GM10248 (cell line): ENCODE data around the gene PYDC1.
"Not testable (repeated sequence)": the region's sequence is repeated elsewhere in the genome, so short reads cannot be mapped to it uniquely, and the experiment has no call there.

Source experiments
- CTCF ChIA-PET: fragments of 300-600 bp; sonication (Branson Sonifier 250); formaldehyde crosslinking; extraction: SDS; loops from one replicate; lab custom pipeline; 2021; ENCODE audit warnings: antibody characterized with exemption; lab: Yijun Ruan, JAX
- POLR2A ChIA-PET: fragments of 350-650 bp; sonication (Branson Sonifier 250); formaldehyde crosslinking; extraction: SDS; loops from one replicate; lab custom pipeline; 2020; ENCODE audit warnings: antibody characterized with exemption; lab: Yijun Ruan, JAX
- DNase-seq: peaks from one replicate; pipeline ENCODE4 v3.0.0; 2012; ENCODE audit errors: extremely low spot score
- TF ChIP-seq, protein P1 (sequence below): IDR thresholded peaks from 2 replicates; pipeline ENCODE4 v1.5.1; 2012; ENCODE audit warnings: mild to moderate bottlenecking, low read depth; ENCODE audit errors: extremely low read depth, missing control alignments, control extremely low read depth

Gene PYDC1

DNA sequence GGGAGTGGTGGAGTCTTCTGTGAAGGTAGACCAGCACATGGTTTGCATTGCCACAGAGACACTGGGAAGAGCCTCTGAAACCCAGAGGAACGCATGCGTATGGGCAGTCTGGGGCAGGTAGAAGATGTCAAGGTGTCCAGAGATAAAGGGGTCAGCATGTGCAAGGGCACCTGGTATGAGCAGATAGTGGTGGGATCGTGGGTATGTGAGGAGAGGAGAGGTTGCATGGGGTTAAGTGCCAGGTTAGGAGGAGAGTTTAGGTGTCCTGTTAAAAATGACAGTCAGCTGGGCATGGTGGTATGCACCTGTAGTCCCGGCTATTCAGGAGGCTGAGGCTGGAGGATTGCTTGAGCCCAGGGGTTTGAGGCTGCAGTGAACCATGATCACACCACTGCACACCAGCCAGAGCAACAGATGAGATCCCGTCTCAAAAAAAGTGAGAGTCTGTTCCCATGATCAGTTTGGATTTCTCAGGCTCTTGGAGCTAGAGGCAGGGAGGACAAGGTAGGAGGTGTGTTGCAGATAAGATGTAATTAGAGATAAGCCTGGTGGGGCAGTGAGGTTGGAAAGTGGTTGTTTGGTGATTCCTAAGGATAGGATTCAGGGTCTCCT lies 17.4 kb downstream of the PYDC1 start:
- TF ChIP-seq, protein P1, sequence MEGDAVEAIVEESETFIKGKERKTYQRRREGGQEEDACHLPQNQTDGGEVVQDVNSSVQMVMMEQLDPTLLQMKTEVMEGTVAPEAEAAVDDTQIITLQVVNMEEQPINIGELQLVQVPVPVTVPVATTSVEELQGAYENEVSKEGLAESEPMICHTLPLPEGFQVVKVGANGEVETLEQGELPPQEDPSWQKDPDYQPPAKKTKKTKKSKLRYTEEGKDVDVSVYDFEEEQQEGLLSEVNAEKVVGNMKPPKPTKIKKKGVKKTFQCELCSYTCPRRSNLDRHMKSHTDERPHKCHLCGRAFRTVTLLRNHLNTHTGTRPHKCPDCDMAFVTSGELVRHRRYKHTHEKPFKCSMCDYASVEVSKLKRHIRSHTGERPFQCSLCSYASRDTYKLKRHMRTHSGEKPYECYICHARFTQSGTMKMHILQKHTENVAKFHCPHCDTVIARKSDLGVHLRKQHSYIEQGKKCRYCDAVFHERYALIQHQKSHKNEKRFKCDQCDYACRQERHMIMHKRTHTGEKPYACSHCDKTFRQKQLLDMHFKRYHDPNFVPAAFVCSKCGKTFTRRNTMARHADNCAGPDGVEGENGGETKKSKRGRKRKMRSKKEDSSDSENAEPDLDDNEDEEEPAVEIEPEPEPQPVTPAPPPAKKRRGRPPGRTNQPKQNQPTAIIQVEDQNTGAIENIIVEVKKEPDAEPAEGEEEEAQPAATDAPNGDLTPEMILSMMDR: no peak
- ChIA-PET POLR2A (interaction anchor here (0.6 to 4.8 kb wide), 3 partner anchors 10 to 19 kb away, joined by 4 to 21 read pairs (median 7); partner anchors contain the start of gene FUS), CTCF (interaction anchor here (1.6 kb wide), 1 partner anchor 58 kb away, joined by 3 read pairs; no protein-coding TSS in a partner anchor)
- no peak for DNase-seq

DNA sequence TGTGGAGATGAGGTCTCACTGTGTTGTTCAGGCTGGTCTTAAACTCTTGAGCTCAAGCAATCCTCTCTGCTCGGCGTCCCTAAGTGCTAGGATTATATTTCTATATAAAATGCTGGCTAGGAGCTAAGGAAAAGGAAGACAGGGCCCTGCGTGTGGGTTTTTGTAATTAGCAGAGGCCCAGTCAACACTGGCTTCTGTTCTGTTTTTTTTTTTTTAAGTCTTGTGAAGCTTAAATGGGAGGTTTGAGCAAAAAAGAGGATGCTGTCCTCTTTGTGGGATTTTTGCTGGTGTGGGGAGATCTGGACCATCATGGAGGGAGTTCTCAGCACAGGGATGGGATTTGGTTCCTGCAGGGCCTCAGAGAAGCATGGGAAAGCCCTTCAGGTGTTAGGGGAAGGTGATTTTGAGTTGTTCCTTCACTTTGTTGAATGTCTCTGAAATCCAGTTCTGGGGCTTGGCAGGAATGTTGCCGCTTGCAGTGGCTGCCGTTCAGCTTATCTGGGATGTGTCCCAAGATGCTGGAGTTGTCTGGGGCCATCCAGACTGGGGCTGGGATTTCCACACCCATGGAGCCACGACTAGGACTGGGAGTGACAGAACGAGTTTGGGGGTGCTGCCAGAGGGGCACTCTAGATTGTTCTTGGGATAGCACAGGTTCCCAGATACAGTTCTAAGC lies 18.6 kb downstream of the PYDC1 start:
- TF ChIP-seq, protein P1: no peak

DNA sequence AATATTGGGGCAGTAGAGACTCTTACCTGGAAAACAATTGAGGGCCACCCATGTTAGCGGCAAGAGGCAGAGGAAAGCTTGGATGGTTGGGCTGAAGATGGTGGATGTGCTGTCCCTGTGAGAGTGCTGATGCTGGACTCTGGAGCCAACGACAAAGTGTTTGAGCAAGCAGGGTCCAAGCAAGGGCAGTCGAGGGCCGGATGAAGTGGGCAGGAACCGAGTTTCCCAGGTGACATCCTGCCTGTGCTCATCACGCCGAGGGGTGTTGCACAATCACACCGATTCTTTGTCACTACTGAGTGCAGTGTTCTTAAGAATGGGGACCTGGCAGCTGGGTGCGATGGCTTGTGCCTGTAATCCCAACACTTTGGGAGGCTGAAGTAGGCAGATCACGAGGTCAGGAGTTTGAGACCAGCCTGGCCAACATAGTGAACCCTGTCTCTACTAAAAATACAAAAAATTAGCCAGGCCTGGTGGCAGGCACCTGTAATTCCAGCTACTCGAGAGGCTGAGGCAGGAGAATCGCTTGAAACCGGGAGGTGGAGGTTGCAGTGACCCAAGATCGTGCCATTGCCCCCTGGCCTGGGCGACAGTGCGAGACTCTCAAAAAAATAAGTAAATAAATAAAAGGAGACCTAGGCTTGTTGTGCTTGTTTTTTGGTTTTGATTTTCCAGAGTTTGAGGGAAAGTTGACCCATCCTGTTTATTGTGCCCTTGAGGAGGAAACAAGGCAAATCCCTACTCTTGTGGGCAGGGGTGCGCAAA lies 20.4 kb downstream of the PYDC1 start:
- TF ChIP-seq, protein P1: no peak
- no peak for DNase-seq
- CTCF ChIA-PET: interaction anchor here (1.0 kb wide), 1 partner anchor 261 kb away, joined by 3 read pairs; no protein-coding TSS in a partner anchor
- POLR2A ChIA-PET: interaction anchor here (0.6 to 2.4 kb wide), 3 partner anchors 13 to 223 kb away, joined by 5 to 6 read pairs (median 5); no protein-coding TSS in a partner anchor

More for the DNA sequence above, 18.6 kb downstream of the PYDC1 start:
- DNase-seq: no peak
- CTCF ChIA-PET: interaction anchor here (1.1 to 1.6 kb wide), 2 partner anchors 17 to 57 kb away, joined by 3 read pairs; no protein-coding TSS in a partner anchor
- POLR2A ChIA-PET: interaction anchor here (0.6 to 4.8 kb wide), 4 partner anchors 9 to 18 kb away, joined by 3 to 21 read pairs (median 9); partner anchors contain the start of gene FUS

DNA sequence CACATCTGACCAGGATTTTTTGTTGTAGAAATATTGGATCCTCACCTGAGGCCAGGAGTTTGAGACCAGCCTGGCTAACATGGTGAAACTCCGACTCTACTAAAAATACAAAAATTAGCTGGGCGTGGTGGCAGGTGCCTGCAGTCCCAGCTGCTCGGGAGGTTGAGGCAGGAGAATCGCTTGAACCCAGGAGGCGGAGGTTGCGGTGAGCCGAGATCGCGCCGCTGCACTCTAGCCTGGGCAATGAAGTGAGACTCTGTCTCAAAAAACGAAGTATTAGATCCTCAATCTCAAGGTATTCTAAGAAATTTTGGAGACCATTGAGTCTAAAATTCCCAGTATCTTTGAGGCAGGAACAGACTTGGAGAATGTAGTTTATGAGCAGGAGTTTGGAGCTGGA lies 21.1 kb downstream of the PYDC1 start:
- DNase-seq: not testable (repeated sequence)
- ChIA-PET POLR2A (interaction anchor here (0.6 to 2.4 kb wide), 3 partner anchors 12 to 224 kb away, joined by 5 to 6 read pairs (median 5); no protein-coding TSS in a partner anchor), CTCF (interaction anchor here (1.0 kb wide), 1 partner anchor 262 kb away, joined by 3 read pairs; no protein-coding TSS in a partner anchor)

DNA sequence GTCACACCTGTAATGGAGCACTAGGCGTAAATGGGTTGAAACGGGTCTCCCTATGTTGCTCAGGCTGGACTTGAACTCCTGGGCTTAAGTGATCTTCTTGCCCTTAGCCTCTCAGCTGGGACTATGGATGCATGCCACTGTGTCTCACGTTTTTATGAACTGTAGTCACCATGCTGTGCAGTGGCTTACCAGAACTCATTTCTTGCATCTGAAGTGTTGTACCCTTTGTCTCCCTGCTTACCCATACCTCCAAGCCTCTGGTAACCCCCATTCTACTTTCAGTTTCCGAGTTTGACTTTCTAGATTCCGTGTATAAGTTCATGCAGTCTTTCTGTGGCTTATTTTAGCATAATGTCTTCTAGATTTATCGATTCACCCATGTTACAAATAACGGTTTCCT lies 22.0 kb downstream of the PYDC1 start:
- TF ChIP-seq, protein P1: no peak
- no peak for DNase-seq
- ChIA-PET POLR2A (interaction anchor here (2.4 kb wide), 1 partner anchor 11 kb away, joined by 6 read pairs; no protein-coding TSS in a partner anchor), CTCF (no interaction called here)

DNA sequence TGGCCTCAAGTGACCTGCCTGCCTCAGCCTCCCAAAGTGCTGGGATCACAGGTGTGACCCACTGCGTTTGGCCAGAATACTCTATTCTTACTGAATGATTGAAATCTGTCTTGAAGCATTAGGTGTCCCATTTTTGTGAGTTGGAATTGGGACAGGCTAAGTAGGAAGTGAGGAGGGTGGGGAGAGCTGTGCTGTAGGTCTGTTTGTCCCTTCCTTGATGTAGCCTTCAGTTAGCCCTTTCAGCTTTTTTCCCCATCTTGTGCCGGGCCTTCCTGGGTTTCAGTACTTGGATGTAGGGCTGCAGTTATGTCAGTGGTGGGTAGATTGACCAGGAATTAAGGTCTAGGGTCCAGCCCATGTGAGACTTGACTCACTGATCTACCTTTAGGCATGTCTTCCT lies 23.1 kb downstream of the PYDC1 start:
- ChIA-PET POLR2A (interaction anchor here (1.3 to 2.9 kb wide), 3 partner anchors 8 to 14 kb away, joined by 3 to 21 read pairs (median 16); partner anchors contain the start of gene FUS), CTCF (no interaction called here)
- TF ChIP-seq, protein P1: no peak
- no peak for DNase-seq
